DOHH2 (cell line): ENCODE data around the gene IL16.

ENCODE experiments used
- CTCF ChIP-seq: fragments of 200-600 bp; sonication (generic); IDR thresholded peaks from one replicate; pipeline ENCODE4 v1.5.1; 2014; ENCODE audit warnings: antibody characterized with exemption, mild to moderate bottlenecking, low read depth, low read length; ENCODE audit not compliant: poor library complexity, severe bottlenecking
- EZH2phosphoT487 ChIP-seq: fragments of 200-600 bp; sonication (generic); IDR thresholded peaks from 2 replicates; pipeline ENCODE4 v1.6.1; 2017; ENCODE audit warnings: borderline replicate concordance, mild to moderate bottlenecking, antibody characterized with exemption, low read length, moderate library complexity, mixed read lengths

GRCh38 chr15:81257435-81257834, 60.8 kb downstream of the IL16 start:
- TF ChIP-seq CTCF (no peak), EZH2phosphoT487 (no peak)
